Endothelial cell of umbilical vein (primary cell): ENCODE data around the gene SRSF11. TPM values are rescaled to one million over a fixed set of nuclear protein-coding genes. Genes with fewer than 3 reads are reported as not detected.
"Not testable (repeated sequence)": the region's sequence is repeated elsewhere in the genome, so short reads cannot be mapped to it uniquely, and the experiment has no call there.

Experiments used
- BruUV-seq: library from RNA; stranded (reverse); fragments of 400-500 nt; replicated peaks from 2 replicates; lab custom pipeline; 2021; lab: Mats Ljungman, UMichigan
- CTCF ChIA-PET: fragments of 300-600, 350-600 bp; sonication (Branson Sonifier 250); formaldehyde crosslinking; loops from one replicate; lab custom pipeline; 2021; ENCODE audit warnings: antibody characterized with exemption, inconsistent platforms; lab: Charles Lee
- POLR2A ChIA-PET: fragments of 300-600, 350-600 bp; sonication (Branson Sonifier 250); formaldehyde crosslinking; loops from one replicate; lab custom pipeline; 2021; ENCODE audit warnings: antibody characterized with exemption, inconsistent platforms; lab: Charles Lee
- DNase-seq: peaks from one replicate; pipeline ENCODE4 v3.0.0-alpha.2; 2011; ENCODE audit warnings: low read depth, low spot score
- FAIRE-seq: peaks from 2 replicates; lab custom pipeline; 2011; peaks lifted over from hg19 to GRCh38; lab: Jason Lieb, UNC
- H2AFZ ChIP-seq: 2 replicates; pipeline ENCODE4 v1.6.0; 2012; ENCODE audit warnings: low read depth, low read length, control low read depth, inconsistent platforms
- H3K27ac ChIP-seq: 2 replicates; pipeline ENCODE4 v1.5.1; 2011; ENCODE audit warnings: low read depth, mild to moderate bottlenecking, control low read depth, low read length, moderate library complexity; ENCODE audit not compliant: insufficient read depth
- H3K27me3 ChIP-seq, 2 experiments: 2 replicates each; pipeline versions ENCODE4 v1.6.0 to v1.6.1; 2011; ENCODE audit warnings: low read length in 2 of 2, mixed read lengths in 1 of 2; ENCODE audit not compliant: control insufficient read depth in 2 of 2, insufficient read depth in 2 of 2
- H3K36me3 ChIP-seq, 2 experiments: 2 replicates in 1 of 2; 3 replicates in 1 of 2; pipeline ENCODE4 v1.5.1; 2011; ENCODE audit warnings: low read length in 2 of 2, mild to moderate bottlenecking in 1 of 2, moderate library complexity in 1 of 2; ENCODE audit not compliant: control insufficient read depth in 2 of 2, insufficient read depth in 2 of 2; ENCODE audit errors: extremely low read depth in 1 of 2
- H3K4me1 ChIP-seq: 3 replicates; pipeline ENCODE4 v1.5.1; 2011; ENCODE audit warnings: mild to moderate bottlenecking, low read length; ENCODE audit not compliant: control insufficient read depth, insufficient read depth; ENCODE audit errors: extremely low read depth
- H3K4me2 ChIP-seq: 2 replicates; pipeline ENCODE4 v1.6.1; 2011; ENCODE audit warnings: low read length, control low read depth, mixed read lengths; ENCODE audit not compliant: insufficient read depth
- H3K4me3 ChIP-seq, 3 experiments: fragments of 200-600 bp in 1 of 3; sonication (generic), shearing (Covaris generic) in 1 of 3; replicated peaks in 1 of 3; 2 replicates each; pipeline ENCODE4 v1.5.1; 2011 to 2016; ENCODE audit warnings: control low read depth in 3 of 3, low read length in 3 of 3, mild to moderate bottlenecking in 2 of 3, inconsistent platforms in 1 of 3, low read depth in 1 of 3, moderate library complexity in 1 of 3; ENCODE audit not compliant: insufficient read depth in 1 of 3
- H3K79me2 ChIP-seq: 2 replicates; pipeline ENCODE4 v1.6.0; 2012; ENCODE audit warnings: low read length, inconsistent platforms; ENCODE audit not compliant: control insufficient read depth, insufficient read depth
- H3K9ac ChIP-seq: replicated peaks from 2 replicates; pipeline ENCODE3; 2011; ENCODE audit warnings: low read length, control low read depth; ENCODE audit not compliant: insufficient read depth; ENCODE audit errors: extremely low read depth
- H3K9me1 ChIP-seq: replicated peaks from 3 replicates; pipeline ENCODE4 v1.6.0; 2011; ENCODE audit warnings: mild to moderate bottlenecking, low read length; ENCODE audit not compliant: control insufficient read depth, insufficient read depth; ENCODE audit errors: extremely low read depth
- H3K9me3 ChIP-seq: replicated peaks from 2 replicates; pipeline ENCODE4 v1.5.1; 2012; ENCODE audit warnings: low read length, inconsistent platforms; ENCODE audit not compliant: control insufficient read depth, insufficient read depth
- H4K20me1 ChIP-seq: replicated peaks from 2 replicates; pipeline ENCODE3; 2011; ENCODE audit warnings: mild to moderate bottlenecking, low read length; ENCODE audit not compliant: control insufficient read depth, insufficient read depth; ENCODE audit errors: extremely low read depth
- FOS ChIP-seq: IDR thresholded peaks from 2 replicates; pipeline ENCODE4 v1.6.1; 2011; ENCODE audit warnings: mild to moderate bottlenecking, low read length, moderate library complexity, borderline replicate concordance; ENCODE audit not compliant: insufficient read depth
- GATA2 ChIP-seq: IDR thresholded peaks from 2 replicates; pipeline ENCODE4 v1.7.0; 2011; ENCODE audit warnings: low read depth, mild to moderate bottlenecking, moderate library complexity, mixed read lengths, low read length; ENCODE audit not compliant: insufficient read length, insufficient read depth
- MYC ChIP-seq: IDR thresholded peaks from one replicate; pipeline ENCODE4 v1.6.1; 2011; ENCODE audit warnings: mild to moderate bottlenecking, low read depth, low read length
- POLR2A ChIP-seq: IDR thresholded peaks from 2 replicates; pipeline ENCODE4 v1.6.1; 2012; ENCODE audit warnings: low read depth, mild to moderate bottlenecking, control low read depth, low read length
- POLR2AphosphoS5 ChIP-seq: IDR thresholded peaks from 2 replicates; pipeline ENCODE4 v1.6.1; 2012; ENCODE audit warnings: low read depth, mild to moderate bottlenecking, control low read depth, low read length, moderate library complexity; ENCODE audit not compliant: insufficient read depth
- dilution Hi-C: fragments of 300-500 bp; cut with MboI; formaldehyde crosslinking; loops from one replicate; pipeline ENCODE4 v1.15.0; 2019; ENCODE audit warnings: low sequenced_read_pairs; ENCODE audit not compliant: extremely low pct_ligation_motif_present
- intact Hi-C: fragments of 100-400 bp; cut with micrococcal nuclease; formaldehyde crosslinking; loops from one replicate; pipeline ENCODE4 v1.10.0; 2022
- polyA plus RNA-seq, 4 experiments: library from polyadenylated mRNA; depleted of rRNA in 3 of 4; stranded (reverse) in 3 of 4; unstranded in 1 of 4; fragments of >200 nt; gene quantifications; 2 replicates each; pipeline versions ENCODE4 v1.2.1 to v1.2.3, GENCODE V29; 2011 to 2012; ENCODE audit warnings: missing spikeins in 1 of 4
- total RNA-seq: library from RNA; stranded (reverse); gene quantifications from 2 replicates; pipeline ENCODE4 v1.2.3, GENCODE V29; 2021

Gene SRSF11
- total and polyA plus RNA-seq, 2 donors (not counting 3 experiments of a cell fraction or from before 2014, with no cell fraction given), result 177 to 241 TPM

DNA sequence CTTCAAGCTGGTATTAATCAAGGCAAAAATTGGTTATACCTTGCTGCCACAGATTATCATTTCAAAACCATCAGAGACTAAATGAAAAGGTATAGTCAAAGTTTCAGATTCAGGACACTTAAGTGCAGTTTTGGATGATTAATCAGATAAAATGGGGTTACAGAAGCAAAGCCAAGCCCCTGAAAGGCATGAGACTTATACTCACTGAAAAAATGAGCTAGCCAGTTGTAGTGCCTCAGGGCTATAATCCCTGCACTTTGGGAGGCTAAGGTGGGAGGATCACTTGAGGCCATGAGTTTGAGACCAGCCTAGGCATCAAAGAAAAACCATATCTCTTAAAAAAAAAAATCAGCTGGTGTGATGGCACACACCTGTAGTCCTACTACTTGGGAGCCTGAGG lies 31.0 kb upstream of the SRSF11 start:
- ChIA-PET CTCF (interaction anchor here (1.6 kb wide), 2 partner anchors 17 to 95 kb away, joined by 3 read pairs; no protein-coding TSS in a partner anchor), POLR2A (interaction anchor here (1.5 kb wide), 1 partner anchor 220 kb away, joined by 3 read pairs; no protein-coding TSS in a partner anchor)
- H3K4me3 ChIP-seq, result no peak overlapping the region
- DNase-seq, result no peak
- H3K9me1 ChIP-seq, result no peaks in the 10 kb centered on the region
- no peaks in the 10 kb centered on the region for H3K36me3 ChIP-seq
- H3K27me3 ChIP-seq, result no peaks in the 10 kb centered on the region
- H3K9ac ChIP-seq, result no peak overlapping the region
- no peak overlapping the region for H3K4me2 ChIP-seq
- TF ChIP-seq FOS (no peak), GATA2 (no peak), POLR2A (no peak), MYC (no peak), POLR2AphosphoS5 (no peak)
- no peak for FAIRE-seq
- H3K9me3 ChIP-seq, result no peaks in the 10 kb centered on the region
- no peaks in the 10 kb centered on the region for H3K4me1 ChIP-seq
- H3K27ac ChIP-seq, result no peak overlapping the region
- dilution Hi-C loops, result no loop called here
- H2AFZ ChIP-seq, result no peak overlapping the region
- BruUV-seq, result no TSS peak
- H4K20me1 ChIP-seq, result no peaks in the 10 kb centered on the region
- intact Hi-C loops, result no loop called here
- H3K79me2 ChIP-seq, result peaks cover 44% of the 10 kb centered on the region

DNA sequence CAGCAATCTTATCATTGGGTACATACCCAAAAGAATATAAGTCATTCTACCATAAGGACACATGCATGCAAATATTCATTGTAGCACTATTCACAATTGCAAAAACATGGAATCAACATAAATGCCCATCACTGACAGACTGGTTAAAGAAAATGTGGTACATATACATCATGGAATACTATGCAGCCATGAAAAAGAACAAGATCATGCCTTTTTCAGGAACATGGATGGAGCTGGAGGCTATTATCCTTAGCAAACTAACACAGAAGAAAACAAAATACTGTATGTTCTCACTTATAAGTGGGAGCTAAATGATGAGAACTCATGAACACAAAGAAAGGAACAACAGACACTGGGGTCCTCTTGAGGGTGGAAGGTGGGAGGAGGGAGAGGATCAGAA lies 28.7 kb upstream of the SRSF11 start:
- DNase-seq, H3K4me1 ChIP-seq, H3K9ac ChIP-seq, H3K27me3 ChIP-seq, CTCF ChIA-PET, H3K9me3 ChIP-seq, H3K4me3 ChIP-seq, BruUV-seq, H3K36me3 ChIP-seq, POLR2A ChIA-PET, H2AFZ ChIP-seq, FAIRE-seq, intact Hi-C loops, H3K27ac ChIP-seq, dilution Hi-C loops, H3K4me2 ChIP-seq, H3K9me1 ChIP-seq, H4K20me1 ChIP-seq: not testable (repeated sequence)
- peaks cover 62% of the 10 kb centered on the region for H3K79me2 ChIP-seq
